Activated T-helper 1 cell treated with anti-CD3 and anti-CD28 coated beads, Interleukin-12 subunit alpha, Interleukin-12 subunit beta, Interleukin-2, Interleukin-4 antibody, amounts not matched to agents 30 ng/mL and 10 ng/mL and 1 ng/mL, durations not matched to agents 14 hours and 24 hours and 36 hours (primary cell): ENCODE data around the gene RBBP7. TPM values are rescaled to one million over a fixed set of nuclear protein-coding genes. Genes with fewer than 3 reads are reported as not detected.

ENCODE experiments used
- DNase-seq: peaks from one replicate; pipeline ENCODE4 v3.0.0; 2021; ENCODE audit warnings: low spot score
- H3K27ac Mint-ChIP-seq: one replicate; pipeline ENCODE4 v1.8.0; 2021; ENCODE audit warnings: mild to moderate bottlenecking, mixed read lengths
- H3K27me3 Mint-ChIP-seq: one replicate; pipeline ENCODE4 v1.8.0; 2022; ENCODE audit warnings: mild to moderate bottlenecking, moderate library complexity, mixed read lengths; ENCODE audit not compliant: insufficient read depth
- H3K36me3 Mint-ChIP-seq: one replicate; pipeline ENCODE4 v1.8.0; 2021; ENCODE audit warnings: low read depth, mixed read lengths
- H3K4me1 Mint-ChIP-seq: one replicate; pipeline ENCODE4 v1.8.0; 2021; ENCODE audit warnings: low read depth, mixed read lengths
- H3K4me3 Mint-ChIP-seq: one replicate; pipeline ENCODE4 v1.8.0; 2021; ENCODE audit warnings: mild to moderate bottlenecking, moderate library complexity, mixed read lengths
- H3K9me3 Mint-ChIP-seq: one replicate; pipeline ENCODE4 v1.8.0; 2021; ENCODE audit warnings: mixed read lengths
- intact Hi-C: fragments of 100-400 bp; cut with micrococcal nuclease; formaldehyde crosslinking; loops from one replicate; pipeline ENCODE4 v1.15.1; 2024
- total RNA-seq: library from RNA; stranded (reverse); gene quantifications from 2 replicates; pipeline ENCODE4 v1.2.3, GENCODE V29; 2022

The RBBP7 gene
- total RNA-seq, 1 donor from 2014 or later = 127 TPM

DNA sequence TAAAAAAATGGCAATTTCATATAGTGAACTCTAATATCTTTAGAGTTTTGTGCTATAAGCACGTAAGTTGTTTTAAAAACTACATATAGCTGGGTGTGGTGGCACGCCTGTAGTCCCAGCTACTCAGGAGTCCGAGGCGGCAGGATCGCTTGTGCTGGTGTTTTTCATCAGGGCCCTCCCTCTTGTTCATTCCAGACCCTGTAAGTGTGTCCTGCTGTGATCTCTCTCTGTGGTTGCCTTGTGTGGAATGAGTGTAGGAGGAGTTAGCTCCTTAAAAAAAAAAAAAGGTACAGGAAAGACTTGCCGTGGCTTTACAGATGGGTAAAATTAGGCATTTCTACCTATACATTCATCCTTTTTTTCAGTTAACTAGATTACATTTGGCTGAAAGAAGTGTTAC lies 35.4 kb downstream of the RBBP7 start:
- no peak for DNase-seq
- Mint-ChIP-seq H3K36me3 (peaks cover 13% of the 10 kb centered on the region), H3K4me3 (no peak overlapping the region), H3K27me3 (no peaks in the 10 kb centered on the region), H3K4me1 (no peaks in the 10 kb centered on the region), H3K27ac (no peak overlapping the region), H3K9me3 (no peaks in the 10 kb centered on the region)
- intact Hi-C loops = no loop called here

DNA sequence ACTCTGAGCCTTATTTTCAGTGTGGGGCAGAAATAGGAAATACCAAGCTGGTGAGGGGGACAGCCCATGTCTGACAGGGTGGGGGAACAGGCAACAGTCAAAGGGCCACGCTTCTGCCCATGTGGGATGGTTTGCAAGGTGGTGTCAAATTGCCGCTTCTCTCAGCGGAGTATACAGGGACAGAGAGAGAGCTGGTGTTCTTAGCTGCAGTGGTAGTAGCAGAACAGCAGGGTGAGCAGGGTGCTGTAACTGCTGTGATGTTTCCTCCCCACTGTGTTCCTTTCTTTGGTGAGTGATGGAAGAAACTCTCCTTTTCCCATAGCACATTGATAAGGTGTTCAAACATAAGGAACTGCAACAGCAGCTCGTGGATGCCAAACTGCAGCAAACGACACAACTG lies 37.9 kb downstream of the RBBP7 start:
- Mint-ChIP-seq H3K4me1 (no peaks in the 10 kb centered on the region), H3K27me3 (no peaks in the 10 kb centered on the region), H3K27ac (peak overlapping the region; percentile 59), H3K9me3 (no peaks in the 10 kb centered on the region), H3K4me3 (no peak overlapping the region), H3K36me3 (peaks cover 14% of the 10 kb centered on the region)
- intact Hi-C loops = no loop called here
- no peak for DNase-seq

DNA sequence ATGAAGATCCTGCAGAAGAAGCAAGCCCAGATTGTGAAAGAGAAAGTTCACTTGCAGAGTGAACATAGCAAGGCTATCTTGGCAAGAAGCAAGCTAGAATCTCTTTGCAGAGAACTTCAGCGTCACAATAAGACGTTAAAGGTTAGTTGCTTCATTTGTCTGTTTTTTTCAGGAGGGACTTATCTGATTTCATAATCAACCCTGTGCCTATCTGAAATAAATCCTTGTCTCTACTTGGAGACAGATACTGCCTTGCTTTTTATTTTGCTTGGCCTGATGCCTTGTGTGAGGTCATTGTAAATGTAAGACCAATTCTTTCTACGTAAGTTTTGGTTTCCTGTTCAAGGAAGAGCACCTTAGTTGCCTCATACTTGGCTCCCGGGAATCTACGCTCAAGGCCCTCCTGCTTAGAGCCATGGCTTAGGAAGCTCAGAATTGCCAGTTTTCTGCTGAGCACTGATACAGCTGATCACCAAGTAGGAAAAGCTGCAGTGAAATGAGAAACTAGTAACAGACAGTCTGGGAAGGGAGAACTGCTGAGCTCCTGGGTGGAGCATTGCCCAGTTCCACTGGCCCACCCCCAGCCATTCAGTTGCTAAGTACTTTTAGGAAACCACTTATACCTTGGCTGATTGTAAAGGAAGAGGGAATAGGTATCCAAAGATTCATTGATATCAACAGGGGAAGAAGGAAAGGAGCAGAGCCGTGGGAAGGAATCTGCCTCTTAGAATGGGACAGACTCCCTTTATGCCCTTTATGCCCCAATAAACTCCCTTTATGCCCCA lies 41.8 kb downstream of the RBBP7 start:
- Mint-ChIP-seq H3K36me3 (peaks cover 9% of the 10 kb centered on the region), H3K9me3 (no peaks in the 10 kb centered on the region), H3K4me3 (no peak overlapping the region), H3K4me1 (peaks cover 8% of the 10 kb centered on the region), H3K27me3 (no peaks in the 10 kb centered on the region), H3K27ac (no peak overlapping the region)
- intact Hi-C loops = loop anchor here (5.0 kb wide), 1 partner anchor 41 kb away; the partner anchor contains the start of gene TXLNG
- DNase-seq = no peak

DNA sequence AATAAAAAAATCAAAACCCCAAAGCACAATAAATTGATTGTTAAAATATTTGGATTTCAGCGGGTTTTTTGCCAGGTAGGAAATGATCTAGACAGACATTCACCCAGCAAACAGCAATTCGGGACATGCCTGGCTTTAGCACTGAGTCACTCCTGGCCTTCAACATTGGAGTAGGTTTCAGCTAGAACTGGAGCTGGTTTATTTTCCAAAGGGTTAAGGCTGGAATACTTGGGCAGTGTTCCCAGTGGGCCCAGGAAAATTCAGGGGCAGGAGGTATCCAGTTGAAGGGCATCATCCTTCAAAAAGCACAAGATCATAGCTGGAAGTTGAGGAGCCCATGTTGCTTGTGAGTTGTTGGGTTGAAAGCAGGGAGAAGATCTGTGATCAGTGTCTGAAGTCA lies 42.9 kb downstream of the RBBP7 start:
- H3K4me1 Mint-ChIP-seq = peaks cover 16% of the 10 kb centered on the region

DNA sequence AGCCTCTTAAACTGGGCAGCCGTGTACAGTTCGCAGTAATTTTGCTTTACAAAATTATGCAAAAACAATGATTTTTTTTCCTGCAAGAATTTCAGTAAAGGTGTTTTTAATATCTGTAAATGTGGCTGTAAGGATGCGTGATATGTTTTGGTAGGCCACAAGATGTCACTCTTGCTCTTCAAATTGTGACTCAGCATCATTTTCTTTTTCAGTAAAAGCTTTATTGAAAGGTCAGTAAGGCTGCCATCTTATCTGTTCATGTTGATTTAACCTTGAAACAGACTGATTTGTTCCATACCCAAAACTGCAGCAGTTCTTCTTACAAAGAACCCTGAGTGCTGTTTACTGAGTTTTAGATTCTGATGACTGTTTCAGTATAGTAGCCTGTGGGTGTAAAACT lies 44.0 kb downstream of the RBBP7 start:
- Mint-ChIP-seq H3K36me3 (peaks cover 13% of the 10 kb centered on the region), H3K4me3 (no peak overlapping the region), H3K27me3 (no peaks in the 10 kb centered on the region), H3K9me3 (no peaks in the 10 kb centered on the region), H3K27ac (peak overlapping the region; percentile 58), H3K4me1 (peaks cover 16% of the 10 kb centered on the region)
- DNase-seq = no peak
- intact Hi-C loops = loop anchor here (1.0 to 5.0 kb wide), 3 partner anchors 39 to 66 kb away; partner anchors contain the start of genes RBBP7 and TXLNG

More for the DNA sequence above, 42.9 kb downstream of the RBBP7 start:
- DNase-seq = no peak
- H3K27ac Mint-ChIP-seq = no peak overlapping the region
- intact Hi-C loops = loop anchor here (5.0 kb wide), 1 partner anchor 40 kb away; the partner anchor contains the start of gene TXLNG
- H3K27me3 Mint-ChIP-seq = no peaks in the 10 kb centered on the region
- H3K4me3 Mint-ChIP-seq = no peak overlapping the region
- H3K9me3 Mint-ChIP-seq = no peaks in the 10 kb centered on the region
- H3K36me3 Mint-ChIP-seq = peaks cover 14% of the 10 kb centered on the region

DNA sequence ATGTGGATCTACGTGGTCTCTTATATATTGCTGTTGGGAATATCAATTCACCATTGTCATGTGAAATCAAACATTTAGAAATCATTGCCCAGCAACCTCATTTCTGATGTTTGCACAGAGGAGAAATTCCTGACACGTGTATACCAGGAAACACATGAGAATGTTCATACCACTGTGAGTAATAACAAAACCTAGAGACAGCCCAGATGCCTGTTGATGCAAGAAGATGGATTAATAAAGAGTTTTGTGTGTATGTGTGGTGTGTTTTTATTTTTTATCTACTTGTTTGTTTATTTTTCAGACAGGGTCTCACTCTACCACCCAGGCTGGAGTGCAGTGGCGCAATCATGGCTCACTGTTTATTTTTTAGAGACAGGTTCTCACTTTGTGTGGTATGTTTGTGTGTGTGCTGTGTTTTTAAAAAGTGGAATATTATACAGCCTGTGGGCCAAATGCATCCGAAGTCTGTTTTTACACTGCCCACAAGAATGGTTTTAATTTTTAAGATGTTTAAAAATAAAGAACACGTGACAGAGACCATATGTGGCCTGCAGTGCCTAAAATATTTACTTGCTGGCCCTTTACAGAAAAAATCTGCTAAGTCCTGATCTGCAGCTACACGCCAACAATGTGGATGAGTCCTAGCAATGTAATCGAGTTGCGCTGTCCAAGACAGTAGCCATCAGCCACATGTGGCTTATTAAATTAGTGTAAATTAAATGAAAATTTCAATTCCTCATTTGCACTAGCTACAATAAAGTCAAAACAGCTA lies 44.7 kb downstream of the RBBP7 start:
- no peak overlapping the region for H3K4me3 Mint-ChIP-seq
- DNase-seq = no peak
- H3K9me3 Mint-ChIP-seq = no peaks in the 10 kb centered on the region
- intact Hi-C loops = loop anchor here (1.0 to 5.0 kb wide), 3 partner anchors 38 to 67 kb away; partner anchors contain the start of genes RBBP7 and TXLNG
- peaks cover 16% of the 10 kb centered on the region for H3K4me1 Mint-ChIP-seq
- no peaks in the 10 kb centered on the region for H3K27me3 Mint-ChIP-seq
- peaks cover 13% of the 10 kb centered on the region for H3K36me3 Mint-ChIP-seq
- no peak overlapping the region for H3K27ac Mint-ChIP-seq

DNA sequence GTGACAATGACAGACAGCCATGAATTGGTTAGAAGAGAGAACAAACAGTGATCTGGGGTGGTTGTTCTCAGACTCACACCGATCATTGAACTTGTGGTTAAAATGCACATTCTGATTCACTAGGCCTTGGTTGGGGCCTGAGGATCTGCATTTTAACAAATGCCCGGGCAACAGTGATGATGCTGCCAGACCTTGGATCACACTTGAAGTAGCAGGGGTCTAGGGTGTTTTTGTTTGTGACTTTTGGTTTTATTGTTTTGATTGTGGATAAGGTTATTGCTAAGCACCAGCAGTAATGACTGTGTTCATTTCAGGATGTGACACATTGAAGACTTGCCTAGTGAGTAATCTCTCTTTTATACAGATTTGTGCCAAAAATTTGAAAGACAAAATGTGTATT lies 47.4 kb downstream of the RBBP7 start:
- H3K36me3 Mint-ChIP-seq = peaks cover 9% of the 10 kb centered on the region
- DNase-seq = no peak
- no peaks in the 10 kb centered on the region for H3K9me3 Mint-ChIP-seq
- H3K4me3 Mint-ChIP-seq = no peak overlapping the region
- no peaks in the 10 kb centered on the region for H3K27me3 Mint-ChIP-seq
- intact Hi-C loops = no loop called here
- H3K4me1 Mint-ChIP-seq = peaks cover 18% of the 10 kb centered on the region
- H3K27ac Mint-ChIP-seq = peak overlapping the region; percentile 55

DNA sequence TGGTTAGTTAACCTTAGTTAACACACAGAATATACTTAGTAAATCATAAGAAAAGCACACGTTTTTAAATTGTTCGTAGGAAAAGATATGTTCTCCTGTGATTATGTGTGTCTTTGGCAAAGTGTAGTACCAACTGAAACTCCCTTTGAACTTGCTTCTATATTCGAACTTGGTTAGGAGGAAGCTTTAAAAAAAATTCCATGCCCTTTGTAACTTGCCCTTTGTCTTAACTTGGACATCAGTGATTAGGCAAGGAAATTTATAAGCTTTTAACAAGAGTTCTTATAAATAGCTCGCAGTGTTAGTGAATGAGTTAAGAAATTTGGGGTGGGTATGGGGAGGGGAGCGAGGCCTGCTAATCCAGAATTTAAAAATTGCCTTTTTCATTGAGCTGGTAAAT lies 50.5 kb downstream of the RBBP7 start:
- Mint-ChIP-seq H3K36me3 (peaks cover 14% of the 10 kb centered on the region), H3K27ac (no peak overlapping the region), H3K27me3 (no peaks in the 10 kb centered on the region), H3K9me3 (no peaks in the 10 kb centered on the region), H3K4me1 (peaks cover 19% of the 10 kb centered on the region), H3K4me3 (no peak overlapping the region)
- no peak for DNase-seq
- intact Hi-C loops = no loop called here

DNA sequence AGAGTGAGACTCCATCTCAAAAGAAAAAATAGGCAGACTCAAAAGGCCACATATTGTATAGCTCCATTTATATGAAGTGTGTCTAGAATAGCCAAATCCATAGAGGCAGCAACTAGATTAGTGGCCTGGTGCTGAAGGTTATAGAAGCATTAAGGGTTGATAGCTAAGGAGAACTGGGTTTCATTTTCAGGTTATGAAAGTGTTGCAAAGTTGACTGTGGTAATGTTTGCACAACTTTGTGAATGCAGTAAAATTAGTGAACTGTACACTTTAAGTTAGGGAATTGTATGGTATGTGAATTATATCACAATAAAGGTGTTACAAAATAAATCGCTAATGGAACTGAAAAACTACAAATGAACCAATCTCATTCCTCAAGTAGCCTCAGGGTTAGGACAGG lies 55.6 kb downstream of the RBBP7 start:
- no peaks in the 10 kb centered on the region for H3K27me3 Mint-ChIP-seq
- DNase-seq = no peak
- H3K4me1 Mint-ChIP-seq = peaks cover 10% of the 10 kb centered on the region
- H3K9me3 Mint-ChIP-seq = no peaks in the 10 kb centered on the region
- H3K27ac Mint-ChIP-seq = no peak overlapping the region
- H3K36me3 Mint-ChIP-seq = peaks cover 12% of the 10 kb centered on the region
- intact Hi-C loops = no loop called here
- no peak overlapping the region for H3K4me3 Mint-ChIP-seq

DNA sequence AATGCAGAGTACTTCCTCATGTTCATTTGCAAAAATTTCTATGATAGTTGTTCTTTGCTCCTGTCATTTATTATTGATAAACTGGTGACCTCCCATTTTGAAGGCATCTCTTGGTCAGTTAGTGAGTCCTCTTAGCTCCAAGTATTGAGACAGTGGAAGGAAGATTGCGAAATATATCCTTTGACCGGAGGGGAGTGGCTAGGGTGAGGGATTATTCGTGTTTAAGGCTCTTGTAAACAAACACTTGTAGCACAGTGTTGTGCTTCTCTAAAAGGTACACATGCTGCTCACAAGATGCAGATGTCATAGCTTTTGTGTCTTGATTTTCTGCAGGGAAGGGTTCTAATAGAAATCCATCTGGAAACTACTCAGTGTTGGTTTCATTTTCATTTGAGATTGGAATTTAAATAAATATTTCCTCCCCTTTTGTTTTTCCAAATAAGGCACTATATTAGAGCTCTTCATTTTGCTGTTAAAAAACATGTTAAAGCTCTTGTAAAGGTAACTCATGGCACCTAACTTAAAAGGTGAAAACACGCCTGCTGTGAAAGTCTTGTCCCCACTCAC lies 62.1 kb downstream of the RBBP7 start:
- Mint-ChIP-seq H3K27me3 (no peaks in the 10 kb centered on the region), H3K4me3 (no peak overlapping the region)
- intact Hi-C loops = no loop called here

DNA sequence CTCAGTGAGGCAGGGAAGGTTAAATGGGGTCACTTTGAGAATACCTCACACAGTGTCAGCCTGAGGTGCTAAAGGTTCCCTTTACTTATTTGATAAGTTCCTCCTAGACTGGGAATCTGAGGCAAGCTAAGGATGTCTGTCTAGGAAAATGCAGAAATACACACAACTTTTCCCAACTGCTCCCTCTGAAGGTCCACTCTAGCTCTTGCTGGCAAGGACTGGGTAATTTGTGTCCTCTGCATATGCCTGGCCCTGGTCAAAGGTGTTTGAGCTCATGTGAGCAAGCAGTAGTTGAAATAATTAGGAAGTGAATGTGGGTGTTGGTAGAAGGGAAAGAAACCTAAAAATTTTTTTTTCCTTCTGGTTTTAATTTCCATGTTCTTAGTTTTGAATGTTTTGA lies 62.6 kb downstream of the RBBP7 start:
- no peak for DNase-seq
- no peaks in the 10 kb centered on the region for H3K9me3 Mint-ChIP-seq
- intact Hi-C loops = no loop called here
- H3K27me3 Mint-ChIP-seq = no peaks in the 10 kb centered on the region
- peak overlapping the region; percentile 6 for H3K27ac Mint-ChIP-seq
- peaks cover 2% of the 10 kb centered on the region for H3K36me3 Mint-ChIP-seq
- peaks cover 14% of the 10 kb centered on the region for H3K4me1 Mint-ChIP-seq
- H3K4me3 Mint-ChIP-seq = no peak overlapping the region

More for the DNA sequence above, 62.1 kb downstream of the RBBP7 start:
- Mint-ChIP-seq H3K36me3 (peaks cover 6% of the 10 kb centered on the region), H3K4me1 (peaks cover 14% of the 10 kb centered on the region), H3K9me3 (no peaks in the 10 kb centered on the region), H3K27ac (peak overlapping the region; percentile 6)
- DNase-seq = no peak

DNA sequence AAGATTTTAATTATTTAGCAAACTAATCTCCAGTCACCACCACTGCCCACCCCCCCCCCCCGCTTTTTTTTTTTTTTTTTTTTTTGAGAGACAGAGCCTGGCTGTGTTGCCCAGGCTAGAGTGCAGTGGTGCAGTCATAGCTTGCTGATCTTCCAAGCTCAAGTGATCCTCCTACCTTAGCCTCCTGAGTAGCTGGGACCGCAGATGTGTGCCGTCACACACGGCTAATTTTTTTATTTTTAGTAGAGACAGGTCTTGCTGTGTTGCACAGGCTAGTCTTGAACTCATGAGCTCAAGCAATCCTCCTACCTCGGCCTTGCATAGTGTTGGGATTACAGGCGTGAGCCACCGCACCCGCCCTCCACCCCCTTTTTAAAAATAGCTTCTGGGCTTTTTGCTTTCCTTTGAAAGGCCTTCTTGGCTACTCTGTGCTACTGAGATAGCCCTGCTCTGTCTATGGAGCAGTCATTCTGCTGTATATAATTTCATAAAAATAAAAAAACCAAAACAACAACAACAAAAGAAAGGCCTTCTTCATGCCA lies 65.2 kb downstream of the RBBP7 start:
- peaks cover 14% of the 10 kb centered on the region for H3K4me1 Mint-ChIP-seq
- no peak overlapping the region for H3K4me3 Mint-ChIP-seq
- H3K36me3 Mint-ChIP-seq = no peaks in the 10 kb centered on the region
- no peak for DNase-seq
- no peaks in the 10 kb centered on the region for H3K9me3 Mint-ChIP-seq
- intact Hi-C loops = no loop called here
- no peaks in the 10 kb centered on the region for H3K27me3 Mint-ChIP-seq
- no peak overlapping the region for H3K27ac Mint-ChIP-seq
